HG03025 (cell line): ENCODE results near the gene TYR.
"Not testable (repeated sequence)": the region's sequence is repeated elsewhere in the genome, so short reads cannot be mapped to it uniquely, and the experiment has no call there.

Experiments used
- ATAC-seq: cut with Tn5 transposase; IDR thresholded peaks from one replicate; pipeline ENCODE4 v1.9.1; 2021; ENCODE audit warnings: mild to moderate bottlenecking, moderate library complexity; ENCODE audit not compliant: unreplicated experiment, low FRiP score

Gene TYR

GRCh38 chr11:89177691-89178231 lies at the start of gene TYR:
TYR (plus strand) TSS chr11:89177875; CDS start chr11:89177954, 79 bp downstream.
- ATAC-seq = no peak

DNA sequence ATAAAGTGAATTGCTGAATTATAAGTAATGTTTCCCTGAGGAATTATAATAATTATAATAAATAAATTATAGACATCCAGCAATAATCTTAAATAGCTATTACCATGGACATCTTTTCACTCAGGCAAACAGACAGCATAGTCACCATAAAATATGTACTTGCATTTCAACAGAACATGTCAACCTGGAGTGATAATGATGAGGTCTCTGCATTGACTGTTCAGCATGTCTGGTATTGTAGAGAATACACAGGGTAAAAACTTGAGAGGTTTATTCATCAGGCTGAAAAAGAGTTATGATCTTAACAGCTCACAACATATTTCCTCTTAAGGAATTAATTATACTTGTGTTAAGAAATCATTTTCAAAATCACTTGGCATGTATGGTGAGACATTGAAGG lies 41.1 kb upstream of the TYR start:
- no peak for ATAC-seq

GRCh38 chr11:89147229-89147628 lies 30.4 kb upstream of the TYR start:
- no peak for ATAC-seq

DNA sequence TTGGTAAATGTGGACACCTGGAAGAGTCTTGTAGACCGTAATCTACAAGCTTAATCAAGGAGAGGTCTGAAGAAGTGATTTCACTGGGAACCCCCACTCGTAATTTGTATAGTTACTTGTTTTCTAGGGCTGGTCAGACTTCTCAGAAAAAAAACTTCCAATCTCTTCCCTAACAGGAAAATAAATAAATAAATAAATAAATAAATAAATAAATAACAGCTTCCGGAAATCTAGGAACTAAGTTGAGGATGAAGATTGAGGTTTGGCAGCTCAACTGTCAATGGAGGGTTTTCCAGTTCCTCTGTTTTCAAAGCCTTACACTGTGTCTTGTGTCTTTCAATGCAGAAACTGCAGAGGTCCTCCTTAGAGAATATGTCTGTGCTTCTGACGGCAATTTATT lies 17.7 kb upstream of the TYR start:
- ATAC-seq = no peak

DNA sequence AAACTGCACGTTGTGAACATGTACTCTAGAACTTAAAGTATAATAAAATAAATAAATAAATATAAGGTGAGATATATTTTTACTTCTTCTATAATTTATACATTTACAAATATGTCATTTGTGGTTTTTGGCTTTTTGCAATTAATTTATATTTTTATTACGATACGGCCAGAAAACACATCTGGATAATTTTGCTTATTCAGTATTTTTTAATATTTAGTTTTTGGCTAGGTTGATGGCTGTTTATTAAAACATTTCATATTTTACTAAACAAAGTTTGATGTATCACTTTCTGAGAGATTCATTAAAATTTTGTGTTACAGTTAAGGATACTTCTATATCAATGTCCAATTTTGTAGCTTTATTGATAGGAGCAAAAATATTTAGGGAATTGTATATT lies 15.7 kb upstream of the TYR start:
- ATAC-seq = no peak

- ATAC-seq = no peak
Measured at GRCh38 chr11:89163686-89164085, 14.0 kb upstream of the TYR start.

DNA sequence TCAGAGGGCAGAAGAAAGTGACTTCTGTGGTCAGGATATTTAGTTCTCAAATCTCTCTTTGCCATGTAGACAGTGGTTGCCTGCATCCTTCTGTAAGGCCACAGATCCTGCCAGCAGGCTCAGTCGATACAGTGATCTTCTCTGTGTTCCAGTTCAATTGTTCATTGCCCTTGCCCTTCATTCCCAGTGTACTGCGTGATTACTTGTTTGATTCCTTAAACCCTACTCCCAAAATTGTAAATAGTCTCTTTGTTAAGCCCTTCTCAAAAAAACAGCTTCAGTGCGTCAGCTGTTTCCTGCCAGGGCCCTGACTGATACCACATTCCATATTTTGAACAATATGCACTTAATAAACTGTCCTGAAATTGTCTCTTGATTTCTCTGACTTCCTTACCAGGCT lies 9.3 kb upstream of the TYR start:
- no peak for ATAC-seq

- no peak for ATAC-seq
Measured at GRCh38 chr11:89175796-89176195, 1.9 kb upstream of the TYR start.

- no peak for ATAC-seq
Measured at GRCh38 chr11:89176938-89177337, 737 bp upstream of the TYR start.

DNA sequence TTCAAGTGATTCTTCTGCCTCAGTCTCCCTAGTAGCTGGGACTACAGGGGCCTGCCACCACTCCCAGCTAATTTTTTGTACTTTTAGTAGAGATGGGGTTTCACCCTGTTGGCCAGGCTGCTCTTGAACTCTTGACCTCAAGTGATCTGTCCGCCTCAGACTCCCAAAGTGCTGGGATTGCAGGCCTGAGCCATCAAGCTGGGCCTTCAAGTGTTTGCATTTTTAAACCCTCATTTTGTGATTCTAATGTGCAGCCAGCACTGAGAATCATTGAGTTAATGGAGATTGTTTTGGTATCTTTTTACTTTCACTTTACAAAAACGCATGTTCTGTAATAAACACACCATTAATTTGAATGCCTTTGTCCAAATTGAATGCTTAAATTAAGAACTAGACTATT lies 3.4 kb downstream of the TYR start:
- no peak for ATAC-seq

- ATAC-seq = no peak
Measured at GRCh38 chr11:89182773-89183518, 5.3 kb downstream of the TYR start.

GRCh38 chr11:89184021-89184420 lies 6.3 kb downstream of the TYR start:
- ATAC-seq = no peak

DNA sequence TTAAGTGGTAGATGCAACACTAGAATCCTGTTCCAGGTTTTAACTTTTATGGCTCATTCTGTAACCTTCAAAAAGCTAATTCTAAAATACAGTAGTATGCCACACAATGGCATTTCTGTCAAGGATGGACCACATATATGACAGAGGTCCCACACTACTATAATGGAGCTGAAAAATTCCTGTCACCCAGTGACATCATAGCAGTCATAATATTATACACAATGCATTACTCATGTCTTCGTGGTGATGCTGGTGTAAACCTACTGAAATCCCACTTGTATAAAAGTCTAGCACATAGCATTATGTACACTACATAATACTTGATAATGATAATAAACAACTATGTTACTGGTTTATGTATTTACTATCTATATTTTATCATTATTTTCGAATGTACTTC lies 12.1 kb downstream of the TYR start:
- ATAC-seq = no peak

- ATAC-seq = no peak
Measured at GRCh38 chr11:89201138-89201537, 23.5 kb downstream of the TYR start.

- no peak for ATAC-seq
Measured at GRCh38 chr11:89203814-89204213, 26.1 kb downstream of the TYR start.

DNA sequence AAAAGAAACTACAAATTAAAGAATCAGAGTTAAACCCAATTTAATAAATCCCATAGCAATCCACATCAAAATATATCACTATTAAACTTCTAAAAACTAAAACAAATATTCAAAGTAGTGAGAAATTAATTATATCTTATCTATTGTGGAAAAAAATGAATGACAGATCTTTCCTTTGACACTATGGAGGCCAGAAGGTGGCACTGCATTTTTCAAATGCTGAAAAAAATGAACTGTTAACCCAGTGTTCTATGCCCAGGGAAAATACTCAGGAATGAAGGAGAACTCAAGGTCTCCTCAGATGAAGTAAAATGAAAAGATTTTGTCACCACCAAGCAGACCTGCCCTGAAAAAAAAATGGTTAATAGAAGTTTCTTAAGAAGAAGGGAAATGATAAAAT lies 27.7 kb downstream of the TYR start:
- no peak for ATAC-seq

- ATAC-seq = no peak
Measured at GRCh38 chr11:89220684-89221339, 43.1 kb downstream of the TYR start.

DNA sequence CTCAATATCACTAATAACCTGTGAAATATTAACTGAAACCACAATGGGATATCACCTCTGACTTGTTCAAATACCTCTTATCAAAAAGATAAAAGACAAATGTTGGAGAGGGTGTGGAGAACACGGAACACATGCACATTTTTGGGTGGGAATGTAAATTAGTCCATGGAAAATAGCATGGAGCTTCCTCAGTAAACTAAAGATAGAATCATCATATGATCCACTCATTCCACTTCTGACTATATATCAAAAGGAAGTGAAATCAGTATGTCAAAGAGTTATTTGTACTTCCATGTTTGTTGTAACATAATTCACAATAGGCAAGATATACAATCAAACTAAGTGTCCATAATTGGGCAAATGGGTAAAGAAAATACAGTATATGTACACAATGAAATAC lies 57.4 kb downstream of the TYR start:
- ATAC-seq = no peak

- ATAC-seq = no peak
Measured at GRCh38 chr11:89235976-89236375, 58.3 kb downstream of the TYR start.

- ATAC-seq = not testable (repeated sequence)
Measured at GRCh38 chr11:89247007-89247406, 69.3 kb downstream of the TYR start.

DNA sequence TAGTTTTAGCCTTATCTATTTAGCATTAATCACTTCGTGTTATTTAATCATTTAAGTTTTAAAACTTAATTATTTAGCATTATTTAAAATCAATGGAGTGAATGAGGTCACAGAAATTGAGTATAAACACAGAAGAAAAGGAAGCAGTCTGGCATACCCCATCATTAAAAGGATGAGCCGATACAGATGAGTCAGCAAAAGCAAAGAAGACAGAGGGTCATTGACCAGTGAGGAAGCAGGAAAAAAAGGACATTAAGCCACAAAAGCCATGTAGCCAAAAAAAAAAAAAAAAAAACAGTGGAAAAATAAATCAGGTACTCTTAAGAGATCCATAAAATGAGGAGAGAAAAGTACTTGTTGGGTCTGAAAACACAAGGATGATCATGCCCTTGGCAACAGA lies 71.5 kb downstream of the TYR start:
- no peak for ATAC-seq

DNA sequence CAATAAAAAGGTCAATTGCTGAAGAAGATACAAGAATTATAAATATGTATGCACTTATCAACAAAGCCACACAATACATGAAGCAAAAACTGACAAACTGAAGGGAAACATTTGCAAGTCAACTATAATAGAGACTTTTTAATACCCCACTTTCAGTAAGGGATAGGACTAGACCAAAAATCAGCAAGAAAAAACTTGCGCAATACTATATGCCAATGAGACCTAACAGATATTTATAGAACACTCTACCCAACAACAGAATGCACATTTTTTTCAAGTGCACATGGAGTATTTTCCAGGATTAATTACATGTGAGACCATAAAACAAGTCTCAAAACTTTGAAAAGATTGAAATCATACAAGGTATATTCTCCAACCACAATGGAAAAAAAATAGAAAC lies 83.8 kb downstream of the TYR start:
- ATAC-seq = not testable (repeated sequence)
